ENCODE measurements around the gene EDEM1. TPM values are rescaled to one million over a fixed set of nuclear protein-coding genes. Genes with fewer than 3 reads are reported as not detected.

The EDEM1 gene
- total and polyA plus RNA-seq, 10 of the 15 experiments (the other 5 are each of a cell fraction or from before 2014, with no cell fraction given): 18.9 to 138 (median 57.5) TPM

DNA sequence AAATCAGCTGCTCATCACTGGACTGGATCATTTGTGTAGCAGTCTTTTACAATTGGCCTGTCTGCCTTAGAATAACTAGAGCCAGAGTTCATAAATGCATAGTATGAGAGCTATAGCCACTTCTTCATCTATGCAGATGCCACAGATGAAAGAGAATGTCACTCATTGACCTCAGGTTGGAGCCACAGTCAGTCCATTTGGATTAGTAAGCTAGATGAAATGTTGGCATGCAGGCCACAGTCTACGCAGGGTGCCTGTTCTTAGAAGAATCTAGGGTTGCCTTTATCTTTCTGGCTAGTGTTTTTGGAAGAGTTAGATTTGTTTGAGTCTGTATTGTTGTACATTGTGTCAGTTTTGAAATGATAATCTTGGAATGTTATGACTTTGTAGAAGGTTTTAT, 25.4 kb upstream of the EDEM1 start:
- H2AFZ ChIP-seq (ENCODE audit: control insufficient read depth, low read depth, low read length): no peak overlapping the region
- peaks cover 17% of the 10 kb centered on the region for H3K4me1 ChIP-seq (ENCODE audit: control insufficient read depth, insufficient read depth, low read length)
- ChIA-PET SMC1A (ENCODE audit: uncharacterized antibody, unreplicated experiment) (interaction anchor here (0.8 to 4.4 kb wide), 9 partner anchors 10 to 35 kb away, joined by 3 to 30 read pairs (median 6); partner anchors contain the start of gene EDEM1), RAD21 (ENCODE audit: unreplicated experiment) (interaction anchor here (1.1 to 1.5 kb wide), 2 partner anchors 19 to 22 kb away, joined by 3 to 6 read pairs; no protein-coding TSS in a partner anchor), POLR2A (interaction anchor here (0.6 to 1.4 kb wide), 3 partner anchors 9 to 34 kb away, joined by 3 to 5 read pairs (median 4); no protein-coding TSS in a partner anchor), CTCF (interaction anchor here (2.7 kb wide), 1 partner anchor 25 kb away, joined by 7 read pairs; no protein-coding TSS in a partner anchor)
- no peak for FAIRE-seq
- no peaks in the 10 kb centered on the region; the same call in 2 of the 3 replicates for H3K9me3 ChIP-seq (replicated peaks; ENCODE audit: control insufficient read depth, insufficient read depth, low read length)
- H3K79me2 ChIP-seq (ENCODE audit: control insufficient read depth, insufficient read depth, low read length): peaks cover 86% of the 10 kb centered on the region
- intact Hi-C loops (cut with micrococcal nuclease; ENCODE audit: unreplicated experiment): no loop called here
- TF ChIP-seq, protein P1, sequence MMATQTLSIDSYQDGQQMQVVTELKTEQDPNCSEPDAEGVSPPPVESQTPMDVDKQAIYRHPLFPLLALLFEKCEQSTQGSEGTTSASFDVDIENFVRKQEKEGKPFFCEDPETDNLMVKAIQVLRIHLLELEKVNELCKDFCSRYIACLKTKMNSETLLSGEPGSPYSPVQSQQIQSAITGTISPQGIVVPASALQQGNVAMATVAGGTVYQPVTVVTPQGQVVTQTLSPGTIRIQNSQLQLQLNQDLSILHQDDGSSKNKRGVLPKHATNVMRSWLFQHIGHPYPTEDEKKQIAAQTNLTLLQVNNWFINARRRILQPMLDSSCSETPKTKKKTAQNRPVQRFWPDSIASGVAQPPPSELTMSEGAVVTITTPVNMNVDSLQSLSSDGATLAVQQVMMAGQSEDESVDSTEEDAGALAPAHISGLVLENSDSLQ (IDR thresholded peaks at IDR 0.05): 0 out of 2 replicates have a peak, but pooled peaks have one; percentile 6
- TF ChIP-seq MYB (IDR thresholded peaks at IDR 0.05; ENCODE audit: borderline replicate concordance, low read depth, low read length): no peak
- BruUV-seq (replicated peaks): no TSS peak
- DNase-seq (ENCODE audit: low read depth, low spot score): no peak
- no peak overlapping the region for H3K27ac ChIP-seq (ENCODE audit: control insufficient read depth, insufficient read depth)
- H4K20me1 ChIP-seq (ENCODE audit: control insufficient read depth, insufficient read depth): no peaks in the 10 kb centered on the region
- in situ Hi-C loops (cut with MboI): no loop called here
- no peak overlapping the region for H3K4me3 ChIP-seq
- H3K9ac ChIP-seq (ENCODE audit: control insufficient read depth, insufficient read depth, low read length): no peak overlapping the region
- no peaks in the 10 kb centered on the region for H3K27me3 ChIP-seq (replicated peaks in 1 of 2; ENCODE audit: control insufficient read depth in 2 of 2, insufficient read depth in 2 of 2, low read length in 1 of 2)
- H3K4me2 ChIP-seq (ENCODE audit: control insufficient read depth, insufficient read depth): no peak overlapping the region
- no peaks in the 10 kb centered on the region for H3K36me3 ChIP-seq (ENCODE audit: control insufficient read depth in 2 of 2, insufficient read depth in 2 of 2, low read length in 1 of 2)
- WGBS (ENCODE audit: insufficient coverage, insufficient replicate concordance, low lambda C conversion rate, missing lambda C conversion rate): 90% methylated on average over 1 of the region's 1 CpG
- peak; percentile 19 for ATAC-seq

DNA sequence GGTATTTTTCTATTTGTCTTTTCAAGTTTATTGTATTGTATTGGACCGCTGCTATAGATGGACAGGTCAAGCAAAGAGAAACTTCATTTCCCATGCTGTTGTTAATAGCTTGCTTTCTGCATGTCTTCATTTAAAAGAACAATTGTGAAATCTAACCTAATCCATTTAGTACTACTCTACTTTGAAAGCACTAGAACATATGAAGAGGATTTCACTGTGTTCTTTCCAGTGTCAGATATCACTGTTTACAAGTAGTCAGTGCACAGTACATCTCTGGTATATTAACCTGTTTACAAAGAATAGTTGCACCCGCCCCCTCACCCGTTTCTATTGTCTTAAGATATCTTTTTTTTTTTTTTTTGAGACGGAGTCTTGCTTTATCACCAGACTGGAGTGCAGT, 21.8 kb upstream of the EDEM1 start:
- WGBS (ENCODE audit: insufficient coverage, insufficient replicate concordance, low lambda C conversion rate, missing lambda C conversion rate): 82% methylated on average over 3 of the region's 4 CpGs
- BruUV-seq (replicated peaks): no TSS peak
- H4K20me1 ChIP-seq (ENCODE audit: control insufficient read depth, insufficient read depth): no peaks in the 10 kb centered on the region
- H3K36me3 ChIP-seq (ENCODE audit: control insufficient read depth in 2 of 2, insufficient read depth in 2 of 2, low read length in 1 of 2): no peaks in the 10 kb centered on the region
- no peak for ATAC-seq
- no peak overlapping the region for H3K4me2 ChIP-seq (ENCODE audit: control insufficient read depth, insufficient read depth)
- H3K27me3 ChIP-seq (replicated peaks in 1 of 2; ENCODE audit: control insufficient read depth in 2 of 2, insufficient read depth in 2 of 2, low read length in 1 of 2): no peaks in the 10 kb centered on the region
- ChIA-PET POLR2A (interaction anchor here (0.7 to 4.5 kb wide), 5 partner anchors 16 to 329 kb away, joined by 3 to 36 read pairs (median 3); no protein-coding TSS in a partner anchor), SMC1A (ENCODE audit: uncharacterized antibody, unreplicated experiment) (interaction anchor here (1.2 to 4.6 kb wide), 5 partner anchors 14 to 29 kb away, joined by 3 to 30 read pairs (median 3); no protein-coding TSS in a partner anchor), RAD21 (ENCODE audit: unreplicated experiment) (interaction anchor here (0.6 to 1.0 kb wide), 2 partner anchors 32 to 454 kb away, joined by 3 read pairs; no protein-coding TSS in a partner anchor), CTCF (no interaction called here)
- no peak for DNase-seq (ENCODE audit: low read depth, low spot score)
- H3K27ac ChIP-seq (ENCODE audit: control insufficient read depth, insufficient read depth): no peak overlapping the region
- FAIRE-seq: no peak
- H3K79me2 ChIP-seq (ENCODE audit: control insufficient read depth, insufficient read depth, low read length): peaks cover 87% of the 10 kb centered on the region
- H3K9ac ChIP-seq (ENCODE audit: control insufficient read depth, insufficient read depth, low read length): no peak overlapping the region
- H3K4me1 ChIP-seq (ENCODE audit: control insufficient read depth, insufficient read depth, low read length): peaks cover 9% of the 10 kb centered on the region
- H3K4me3 ChIP-seq: no peak overlapping the region
- in situ Hi-C loops (cut with MboI) (no loop called here), intact Hi-C loops (cut with micrococcal nuclease; ENCODE audit: unreplicated experiment) (no loop called here)
- no peaks in the 10 kb centered on the region for H3K9me3 ChIP-seq (replicated peaks; ENCODE audit: control insufficient read depth, insufficient read depth, low read length)
- H2AFZ ChIP-seq (ENCODE audit: control insufficient read depth, low read depth, low read length): no peak overlapping the region
- TF ChIP-seq BHLHE40 (IDR thresholded peaks at IDR 0.05; ENCODE audit: borderline replicate concordance in 1 of 2, low read depth in 2 of 2, low read length in 1 of 2) (no peak), KDM1A (IDR thresholded peaks at IDR 0.05; ENCODE audit: borderline replicate concordance) (no peak), NFXL1 (IDR thresholded peaks at IDR 0.05; ENCODE audit: borderline replicate concordance) (no peak), CTCF (IDR thresholded peaks at IDR 0.05 in 2 of 3, conservative IDR thresholded peaks at IDR 0.05 in 1 of 3; ENCODE audit: control insufficient read depth in 2 of 3, extremely low read depth in 1 of 3, insufficient read depth in 1 of 3, low read depth in 3 of 3, low read length in 3 of 3) (no peak), FOXM1 (IDR thresholded peaks at IDR 0.05; ENCODE audit: low read depth, low read length) (no peak), RELB (IDR thresholded peaks at IDR 0.05; ENCODE audit: low read depth) (no peak), ASH2L (IDR thresholded peaks at IDR 0.05; ENCODE audit: borderline replicate concordance, low read depth) (no peak)

All from GM12878 (cell line).